Activated CD4-positive, alpha-beta T cell treated with anti-CD3 and anti-CD28 coated beads, Interleukin-2, amount 10 ng/mL, durations not matched to agents 7 days and 5 days (primary cell): ENCODE results near the gene IL17RB. TPM values are rescaled to one million over a fixed set of nuclear protein-coding genes. Genes with fewer than 3 reads are reported as not detected.
A peak's percentile ranks its signal among the peaks of the same experiment; 100 is the strongest.

Source experiments
- CTCF ChIA-PET: fragments of 350-600 bp; sonication (Branson Sonifier 250); formaldehyde crosslinking; loops from one replicate; lab custom pipeline; 2021; ENCODE audit warnings: antibody characterized with exemption; lab: Charles Lee
- POLR2A ChIA-PET: fragments of 350-600 bp; sonication (Branson Sonifier 250); formaldehyde crosslinking; loops from one replicate; lab custom pipeline; 2021; ENCODE audit warnings: antibody characterized with exemption; lab: Charles Lee
- DNase-seq: peaks from one replicate; pipeline ENCODE4 v3.0.0-alpha.2; 2020
- H3K27ac Mint-ChIP-seq: one replicate; pipeline ENCODE4 v1.8.0; 2021; ENCODE audit warnings: mild to moderate bottlenecking, moderate library complexity, mixed read lengths
- H3K27me3 Mint-ChIP-seq: one replicate; pipeline ENCODE4 v1.8.0; 2021; ENCODE audit warnings: mixed read lengths
- H3K36me3 Mint-ChIP-seq: one replicate; pipeline ENCODE4 v1.8.0; 2021; ENCODE audit warnings: low read depth, mixed read lengths
- H3K4me1 Mint-ChIP-seq: one replicate; pipeline ENCODE4 v1.8.0; 2021; ENCODE audit warnings: mixed read lengths
- H3K4me3 Mint-ChIP-seq: one replicate; pipeline ENCODE4 v1.8.0; 2021; ENCODE audit warnings: mild to moderate bottlenecking, moderate library complexity, mixed read lengths
- H3K9me3 Mint-ChIP-seq: one replicate; pipeline ENCODE4 v1.8.0; 2021; ENCODE audit warnings: mixed read lengths
- total RNA-seq, 2 experiments: library from RNA; stranded (reverse); gene quantifications; one replicate each; pipeline ENCODE4 v1.2.3, GENCODE V29; 2021

Gene IL17RB, protein sequence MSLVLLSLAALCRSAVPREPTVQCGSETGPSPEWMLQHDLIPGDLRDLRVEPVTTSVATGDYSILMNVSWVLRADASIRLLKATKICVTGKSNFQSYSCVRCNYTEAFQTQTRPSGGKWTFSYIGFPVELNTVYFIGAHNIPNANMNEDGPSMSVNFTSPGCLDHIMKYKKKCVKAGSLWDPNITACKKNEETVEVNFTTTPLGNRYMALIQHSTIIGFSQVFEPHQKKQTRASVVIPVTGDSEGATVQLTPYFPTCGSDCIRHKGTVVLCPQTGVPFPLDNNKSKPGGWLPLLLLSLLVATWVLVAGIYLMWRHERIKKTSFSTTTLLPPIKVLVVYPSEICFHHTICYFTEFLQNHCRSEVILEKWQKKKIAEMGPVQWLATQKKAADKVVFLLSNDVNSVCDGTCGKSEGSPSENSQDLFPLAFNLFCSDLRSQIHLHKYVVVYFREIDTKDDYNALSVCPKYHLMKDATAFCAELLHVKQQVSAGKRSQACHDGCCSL
- total RNA-seq: 1 to 10 TPM; 2.9 to 3.7 TPM

- no peak for DNase-seq
- Mint-ChIP-seq H3K4me3 (peak within 1 kb of the TSS; percentile 65), H3K27me3 (peaks cover 56% of the 10 kb centered on the region), H3K4me1 (peaks cover 3% of the 10 kb centered on the region), H3K9me3 (no peaks in the 10 kb centered on the region), H3K36me3 (no peaks in the 10 kb centered on the region), H3K27ac (no peak within 1 kb of the TSS)
- ChIA-PET POLR2A (no interaction called here), CTCF (no interaction called here)
Measured at GRCh38 chr3:53846134-53846850, at the start of gene IL17RB, which contains the start of gene CHDH. TSS of gene IL17RB (plus strand) at chr3:53846568. CDS start at chr3:53846589, 21 bp downstream. TSS of gene CHDH (minus strand) at chr3:53846419. CDS start at chr3:53824008, 22,411 bp downstream.

GRCh38 chr3:53798144-53798543, 48.2 kb upstream of the IL17RB start:
- CTCF ChIA-PET: no interaction called here
- peaks cover 28% of the 10 kb centered on the region for H3K27me3 Mint-ChIP-seq
- POLR2A ChIA-PET: no interaction called here
- H3K36me3 Mint-ChIP-seq: no peaks in the 10 kb centered on the region
- no peaks in the 10 kb centered on the region for H3K4me1 Mint-ChIP-seq
- DNase-seq: no peak
- H3K9me3 Mint-ChIP-seq: no peaks in the 10 kb centered on the region
- H3K4me3 Mint-ChIP-seq: no peak overlapping the region
- no peak overlapping the region for H3K27ac Mint-ChIP-seq

- peaks cover 25% of the 10 kb centered on the region for H3K27me3 Mint-ChIP-seq
- DNase-seq: no peak
- no peaks in the 10 kb centered on the region for H3K4me1 Mint-ChIP-seq
- ChIA-PET POLR2A (no interaction called here), CTCF (no interaction called here)
- H3K4me3 Mint-ChIP-seq: no peak overlapping the region
- no peaks in the 10 kb centered on the region for H3K9me3 Mint-ChIP-seq
- H3K27ac Mint-ChIP-seq: no peak overlapping the region
- H3K36me3 Mint-ChIP-seq: no peaks in the 10 kb centered on the region
Measured at GRCh38 chr3:53799338-53799865, 47.0 kb upstream of the IL17RB start.

- DNase-seq: no peak
- POLR2A ChIA-PET: no interaction called here
- Mint-ChIP-seq H3K27me3 (peaks cover 19% of the 10 kb centered on the region), H3K36me3 (no peaks in the 10 kb centered on the region), H3K4me1 (no peaks in the 10 kb centered on the region), H3K9me3 (no peaks in the 10 kb centered on the region), H3K4me3 (no peak overlapping the region), H3K27ac (no peak overlapping the region)
- CTCF ChIA-PET: no interaction called here
Measured at GRCh38 chr3:53800041-53800906, 46.1 kb upstream of the IL17RB start.

GRCh38 chr3:53801319-53801718, 45.0 kb upstream of the IL17RB start:
- Mint-ChIP-seq H3K27me3 (peaks cover 14% of the 10 kb centered on the region), H3K4me3 (no peak overlapping the region), H3K9me3 (no peaks in the 10 kb centered on the region), H3K4me1 (no peaks in the 10 kb centered on the region), H3K27ac (no peak overlapping the region), H3K36me3 (no peaks in the 10 kb centered on the region)
- CTCF ChIA-PET: no interaction called here
- DNase-seq: no peak
- POLR2A ChIA-PET: no interaction called here

DNA sequence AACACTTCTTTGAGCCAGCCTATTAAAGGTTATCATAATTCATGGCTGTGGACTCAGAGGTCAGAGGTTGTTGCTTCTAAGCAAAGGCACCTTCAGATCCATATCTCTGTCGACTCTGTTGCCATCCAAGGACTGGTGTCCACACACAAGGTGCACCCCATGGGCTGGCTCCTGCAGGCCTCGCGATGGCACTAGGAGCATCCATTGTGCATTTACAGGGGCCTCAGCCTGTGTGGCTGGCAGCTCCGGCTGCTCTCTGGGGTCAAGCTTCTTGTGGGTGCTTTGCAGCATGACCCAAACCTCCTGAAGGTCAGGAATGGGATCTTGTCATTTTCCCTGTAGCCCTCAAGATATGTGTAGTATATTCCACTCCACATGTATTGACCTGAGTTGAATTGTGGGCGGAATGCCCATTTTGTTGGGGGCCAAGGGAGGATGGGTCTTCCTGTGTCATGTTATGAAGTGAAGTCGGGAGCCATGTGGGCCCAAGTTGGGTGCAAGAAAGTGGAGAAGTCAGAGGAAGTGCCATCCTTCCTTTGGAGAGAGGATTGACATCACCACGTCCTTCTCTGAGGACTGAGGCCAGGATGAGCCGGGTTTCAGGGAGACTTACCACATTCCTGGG, 44.0 kb upstream of the IL17RB start:
- POLR2A ChIA-PET: no interaction called here
- no peak overlapping the region for H3K4me3 Mint-ChIP-seq
- CTCF ChIA-PET: no interaction called here
- no peaks in the 10 kb centered on the region for H3K4me1 Mint-ChIP-seq
- H3K36me3 Mint-ChIP-seq: no peaks in the 10 kb centered on the region
- no peaks in the 10 kb centered on the region for H3K9me3 Mint-ChIP-seq
- no peak for DNase-seq
- no peak overlapping the region for H3K27ac Mint-ChIP-seq
- peaks cover 7% of the 10 kb centered on the region for H3K27me3 Mint-ChIP-seq

DNA sequence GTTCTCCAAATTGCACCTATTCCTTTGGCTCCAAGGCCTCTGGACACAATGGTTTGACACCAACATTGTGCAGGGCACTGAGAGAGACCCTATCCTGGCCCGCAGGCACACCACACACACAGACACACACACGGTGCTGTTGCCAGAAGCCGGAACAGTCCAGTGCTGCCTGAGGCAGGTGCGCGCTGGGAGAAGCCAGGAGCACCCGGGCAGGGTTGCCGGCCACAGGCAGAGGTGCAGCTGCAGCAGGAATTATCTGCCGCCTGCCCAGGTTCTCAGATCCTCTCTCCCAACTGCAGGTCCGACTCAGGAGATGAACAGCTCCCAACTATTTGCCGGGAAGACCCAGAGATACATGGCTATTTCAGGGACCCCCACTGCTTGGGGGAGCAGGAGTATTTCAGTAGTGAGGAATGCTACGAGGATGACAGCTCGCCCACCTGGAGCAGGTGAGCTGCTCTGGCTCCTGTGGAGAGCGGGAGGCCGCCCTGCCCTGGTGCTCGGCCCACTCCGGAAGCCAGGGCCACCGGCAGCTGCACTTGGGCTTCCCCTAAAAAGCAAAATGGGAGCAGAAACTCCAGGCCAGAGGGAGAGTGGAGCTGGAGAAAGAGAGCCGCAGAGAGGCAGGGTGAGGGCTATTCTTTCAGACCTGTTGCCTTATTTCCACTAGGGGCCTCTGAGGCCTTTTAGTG, 43.1 kb upstream of the IL17RB start:
- POLR2A ChIA-PET: no interaction called here
- DNase-seq: no peak
- H3K27me3 Mint-ChIP-seq: no peaks in the 10 kb centered on the region
- no peak overlapping the region for H3K4me3 Mint-ChIP-seq
- H3K4me1 Mint-ChIP-seq: no peaks in the 10 kb centered on the region
- H3K9me3 Mint-ChIP-seq: no peaks in the 10 kb centered on the region
- no peak overlapping the region for H3K27ac Mint-ChIP-seq
- H3K36me3 Mint-ChIP-seq: no peaks in the 10 kb centered on the region
- CTCF ChIA-PET: no interaction called here

- H3K9me3 Mint-ChIP-seq: no peaks in the 10 kb centered on the region
- ChIA-PET POLR2A (no interaction called here), CTCF (interaction anchor here (0.6 to 1.2 kb wide), 2 partner anchors 16 to 18 kb away, joined by 3 to 4 read pairs; no protein-coding TSS in a partner anchor)
- H3K27me3 Mint-ChIP-seq: no peaks in the 10 kb centered on the region
- H3K4me3 Mint-ChIP-seq: no peak overlapping the region
- no peaks in the 10 kb centered on the region for H3K36me3 Mint-ChIP-seq
- no peaks in the 10 kb centered on the region for H3K4me1 Mint-ChIP-seq
- DNase-seq: no peak
- H3K27ac Mint-ChIP-seq: no peak overlapping the region
Measured at GRCh38 chr3:53803816-53804695, 42.3 kb upstream of the IL17RB start.

DNA sequence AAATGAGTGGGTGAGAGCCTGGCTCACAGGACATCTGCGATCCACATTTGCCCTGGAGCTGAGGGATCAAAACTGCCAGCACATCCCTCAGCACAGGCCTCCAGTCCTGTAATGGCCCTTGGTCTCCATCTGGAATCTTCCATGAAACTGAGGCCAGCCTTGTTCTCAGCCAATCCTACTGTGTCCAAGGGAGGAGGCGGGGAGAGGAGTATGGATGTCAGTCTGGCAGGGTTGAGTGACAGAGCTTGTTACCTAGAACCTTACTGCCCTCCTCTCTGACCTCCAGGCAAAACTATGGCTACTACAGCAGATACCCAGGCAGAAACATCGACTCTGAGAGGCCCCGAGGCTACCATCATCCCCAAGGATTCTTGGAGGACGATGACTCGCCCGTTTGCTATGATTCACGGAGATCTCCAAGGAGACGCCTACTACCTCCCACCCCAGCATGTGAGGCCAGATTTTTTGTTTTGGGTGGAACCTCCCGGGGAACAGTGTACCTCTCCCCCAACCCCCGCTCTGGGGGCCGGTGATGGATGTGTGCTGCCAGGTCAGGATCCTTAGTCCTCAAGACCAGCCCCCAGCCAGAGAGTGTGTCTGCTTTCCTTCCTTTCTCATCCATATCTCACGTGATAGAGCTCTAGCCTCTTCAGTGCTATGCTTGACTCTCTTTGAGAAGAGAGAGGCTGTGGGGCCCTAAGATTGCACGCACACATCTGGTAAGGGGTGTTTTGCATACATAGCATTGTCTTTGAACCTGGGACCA, 41.5 kb upstream of the IL17RB start:
- Mint-ChIP-seq H3K4me3 (no peak overlapping the region), H3K27ac (no peak overlapping the region), H3K4me1 (no peaks in the 10 kb centered on the region), H3K36me3 (no peaks in the 10 kb centered on the region), H3K9me3 (no peaks in the 10 kb centered on the region), H3K27me3 (no peaks in the 10 kb centered on the region)
- no peak for DNase-seq
- ChIA-PET POLR2A (no interaction called here), CTCF (interaction anchor here (1.2 kb wide), 1 partner anchor 17 kb away, joined by 3 read pairs; no protein-coding TSS in a partner anchor)

GRCh38 chr3:53805463-53806159, 40.8 kb upstream of the IL17RB start:
- H3K4me1 Mint-ChIP-seq: no peaks in the 10 kb centered on the region
- CTCF ChIA-PET: no interaction called here
- POLR2A ChIA-PET: no interaction called here
- no peaks in the 10 kb centered on the region for H3K27me3 Mint-ChIP-seq
- H3K9me3 Mint-ChIP-seq: no peaks in the 10 kb centered on the region
- H3K27ac Mint-ChIP-seq: no peak overlapping the region
- no peak for DNase-seq
- H3K36me3 Mint-ChIP-seq: no peaks in the 10 kb centered on the region
- no peak overlapping the region for H3K4me3 Mint-ChIP-seq
